ENCODE results near the gene PMS2.
"Not testable (repeated sequence)": the region's sequence is repeated elsewhere in the genome, so short reads cannot be mapped to it uniquely, and the experiment has no call there.

GRCh38 chr7:5931905-5932644 lies 76.8 kb downstream of the PMS2 start:
- TF ChIP-seq, protein P1, sequence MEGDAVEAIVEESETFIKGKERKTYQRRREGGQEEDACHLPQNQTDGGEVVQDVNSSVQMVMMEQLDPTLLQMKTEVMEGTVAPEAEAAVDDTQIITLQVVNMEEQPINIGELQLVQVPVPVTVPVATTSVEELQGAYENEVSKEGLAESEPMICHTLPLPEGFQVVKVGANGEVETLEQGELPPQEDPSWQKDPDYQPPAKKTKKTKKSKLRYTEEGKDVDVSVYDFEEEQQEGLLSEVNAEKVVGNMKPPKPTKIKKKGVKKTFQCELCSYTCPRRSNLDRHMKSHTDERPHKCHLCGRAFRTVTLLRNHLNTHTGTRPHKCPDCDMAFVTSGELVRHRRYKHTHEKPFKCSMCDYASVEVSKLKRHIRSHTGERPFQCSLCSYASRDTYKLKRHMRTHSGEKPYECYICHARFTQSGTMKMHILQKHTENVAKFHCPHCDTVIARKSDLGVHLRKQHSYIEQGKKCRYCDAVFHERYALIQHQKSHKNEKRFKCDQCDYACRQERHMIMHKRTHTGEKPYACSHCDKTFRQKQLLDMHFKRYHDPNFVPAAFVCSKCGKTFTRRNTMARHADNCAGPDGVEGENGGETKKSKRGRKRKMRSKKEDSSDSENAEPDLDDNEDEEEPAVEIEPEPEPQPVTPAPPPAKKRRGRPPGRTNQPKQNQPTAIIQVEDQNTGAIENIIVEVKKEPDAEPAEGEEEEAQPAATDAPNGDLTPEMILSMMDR (IDR thresholded peaks at IDR 0.05), result not testable (repeated sequence)
- not testable (repeated sequence) for TF ChIP-seq POLR2A (IDR thresholded peaks at IDR 0.05; ENCODE audit: low read depth)
